IPS-20b (cell line): ENCODE measurements around the gene HOXA4.

Source experiments
- H3K27ac ChIP-seq: one replicate; pipeline ENCODE4 v1.5.1; 2013; ENCODE audit warnings: low read length
- H3K27me3 ChIP-seq: 2 replicates; pipeline ENCODE4 v1.6.1; 2013; ENCODE audit warnings: mild to moderate bottlenecking, low read length, inconsistent platforms; ENCODE audit not compliant: insufficient read depth
- H3K36me3 ChIP-seq: 2 replicates; pipeline ENCODE4 v1.6.1; 2013; ENCODE audit warnings: low read depth, mild to moderate bottlenecking, inconsistent platforms, low read length, moderate library complexity; ENCODE audit not compliant: insufficient read depth
- H3K4me1 ChIP-seq: 2 replicates; pipeline ENCODE4 v1.6.1; 2013; ENCODE audit warnings: mild to moderate bottlenecking, control low read depth, inconsistent platforms, low read length, moderate library complexity; ENCODE audit not compliant: insufficient read depth
- H3K4me3 ChIP-seq: 2 replicates; pipeline ENCODE4 v1.5.1; 2013; ENCODE audit warnings: mild to moderate bottlenecking, low read length, inconsistent platforms
- H3K9ac ChIP-seq: 2 replicates; pipeline ENCODE4 v1.6.1; 2013; ENCODE audit warnings: low read depth, mild to moderate bottlenecking, inconsistent platforms, low read length, moderate library complexity
- H3K9me3 ChIP-seq: 2 replicates; pipeline ENCODE4 v1.6.1; 2013; ENCODE audit warnings: mild to moderate bottlenecking, low read depth, low read length, inconsistent platforms; ENCODE audit not compliant: insufficient read depth

HOXA4 gene

DNA sequence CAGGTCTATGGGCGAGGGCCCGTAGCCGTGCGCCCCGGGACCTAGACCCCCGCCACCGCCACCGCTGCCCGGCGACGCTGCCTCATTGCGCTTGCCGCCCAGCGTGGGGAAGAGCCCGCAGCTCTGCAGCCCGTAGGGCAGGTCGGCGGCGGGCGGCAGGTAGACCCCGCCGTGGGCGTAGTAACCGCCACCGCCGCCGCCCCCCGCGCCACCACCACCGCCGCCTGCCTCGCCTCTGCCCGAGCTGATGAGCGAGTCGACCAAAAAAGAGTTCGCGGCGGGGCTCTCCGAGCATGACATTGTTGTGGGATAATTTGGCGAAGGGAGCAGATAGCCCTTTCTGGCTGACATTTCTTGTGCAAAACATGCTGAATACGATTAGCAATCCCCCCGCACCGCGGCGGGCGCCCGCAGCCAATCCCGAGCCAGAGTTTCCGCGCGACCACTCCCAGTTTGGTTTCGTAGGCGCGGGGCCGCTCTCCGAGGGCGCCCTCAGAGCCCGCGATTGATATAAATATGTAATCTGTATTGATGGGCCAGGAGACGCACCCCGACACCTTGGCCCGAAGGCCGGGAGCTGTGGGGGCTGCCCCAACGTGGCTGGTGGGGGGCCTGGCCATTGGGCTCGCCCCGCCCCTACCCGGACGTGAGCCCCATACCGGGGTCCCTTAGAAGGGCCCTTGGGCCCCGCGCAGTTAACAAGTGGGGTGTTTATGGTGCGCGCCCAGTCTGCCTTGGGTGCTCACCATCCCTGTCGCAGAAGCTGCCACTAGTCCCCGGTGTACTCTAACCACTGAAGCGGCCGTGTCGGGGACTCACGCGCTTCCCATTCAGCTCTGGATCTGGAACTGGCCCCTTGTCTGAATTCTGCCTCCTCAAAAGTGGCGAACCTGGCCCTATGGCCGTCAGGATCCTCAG lies 43.7 kb upstream of the HOXA4 start, which contains the start of gene HOXA10:
TSS of gene HOXA10 (minus strand) at position 365 of the 918 bp plus-strand sequence. CDS start at position 351, 14 bp downstream.
- Histone ChIP-seq H3K9me3 (peaks cover 16% of the 10 kb centered on the region), H3K9ac (no peak within 1 kb of the TSS), H3K4me1 (no peaks in the 10 kb centered on the region), H3K36me3 (no peaks in the 10 kb centered on the region), H3K4me3 (no peak within 1 kb of the TSS), H3K27ac (no peak within 1 kb of the TSS), H3K27me3 (peaks cover 100% of the 10 kb centered on the region)

DNA sequence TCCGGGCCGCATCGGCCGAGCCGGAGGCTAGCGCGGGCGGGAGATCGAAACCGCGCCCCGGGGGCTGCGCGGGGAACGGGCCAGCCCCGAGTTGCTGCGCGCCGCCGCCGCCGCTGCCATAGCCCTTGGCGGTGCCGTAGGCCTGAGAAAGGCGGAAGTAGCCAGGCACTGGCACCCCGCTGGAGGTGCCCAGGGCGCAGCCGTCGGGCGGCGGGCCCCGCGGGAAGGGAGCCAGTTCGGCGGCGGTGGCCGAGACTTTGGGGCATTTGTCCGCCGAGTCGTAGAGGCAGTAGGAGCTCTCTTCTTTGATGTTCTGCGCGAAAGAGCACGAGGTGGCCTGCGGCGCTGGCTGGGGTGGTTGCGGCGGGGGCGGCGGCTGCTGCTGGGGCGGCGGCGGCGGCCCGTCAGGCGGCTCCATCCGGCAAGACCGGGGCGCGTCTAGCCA lies 43.0 kb upstream of the HOXA4 start:
- Histone ChIP-seq H3K4me3 (no peak overlapping the region), H3K27me3 (peaks cover 100% of the 10 kb centered on the region), H3K9me3 (peaks cover 16% of the 10 kb centered on the region), H3K9ac (no peak overlapping the region), H3K4me1 (no peaks in the 10 kb centered on the region), H3K36me3 (no peaks in the 10 kb centered on the region), H3K27ac (no peak overlapping the region)

DNA sequence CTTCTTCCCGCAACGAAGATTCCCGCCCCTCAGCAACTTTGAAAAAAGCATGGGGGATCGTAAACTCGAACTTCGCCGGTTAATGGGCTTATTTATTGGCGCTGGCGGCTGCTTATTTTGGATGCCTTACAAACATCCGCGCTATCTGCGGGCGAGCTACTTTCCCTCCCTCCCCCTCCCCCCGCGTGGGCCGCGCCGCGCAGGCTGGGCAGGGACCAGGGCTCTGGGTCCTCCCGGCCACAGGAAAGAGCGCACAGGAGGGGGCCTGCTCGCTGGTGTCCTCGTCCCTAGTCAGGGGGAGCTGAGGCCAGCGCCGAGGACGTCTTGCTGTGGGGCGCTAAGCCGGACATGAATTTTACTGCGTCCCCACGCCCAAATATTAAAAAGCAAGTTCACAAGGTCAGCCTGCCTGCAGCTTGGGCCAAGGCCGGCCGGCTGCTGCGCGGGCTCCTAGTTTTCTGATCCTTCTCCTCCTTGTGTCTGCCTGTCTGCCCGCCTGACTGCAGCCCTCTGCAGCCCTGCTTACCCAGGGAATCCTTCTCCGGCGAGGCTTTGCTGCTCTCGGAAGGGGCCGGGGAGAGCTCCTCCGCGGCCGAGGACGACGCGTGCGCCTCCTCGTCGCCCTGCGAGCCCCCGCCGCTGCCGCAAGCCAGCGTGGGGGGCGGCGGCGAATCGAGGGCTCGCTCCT lies 42.4 kb upstream of the HOXA4 start:
- Histone ChIP-seq H3K4me3 (no peak overlapping the region), H3K9ac (no peak overlapping the region), H3K9me3 (peaks cover 18% of the 10 kb centered on the region), H3K4me1 (no peaks in the 10 kb centered on the region), H3K27ac (no peak overlapping the region), H3K27me3 (peaks cover 100% of the 10 kb centered on the region), H3K36me3 (no peaks in the 10 kb centered on the region)

DNA sequence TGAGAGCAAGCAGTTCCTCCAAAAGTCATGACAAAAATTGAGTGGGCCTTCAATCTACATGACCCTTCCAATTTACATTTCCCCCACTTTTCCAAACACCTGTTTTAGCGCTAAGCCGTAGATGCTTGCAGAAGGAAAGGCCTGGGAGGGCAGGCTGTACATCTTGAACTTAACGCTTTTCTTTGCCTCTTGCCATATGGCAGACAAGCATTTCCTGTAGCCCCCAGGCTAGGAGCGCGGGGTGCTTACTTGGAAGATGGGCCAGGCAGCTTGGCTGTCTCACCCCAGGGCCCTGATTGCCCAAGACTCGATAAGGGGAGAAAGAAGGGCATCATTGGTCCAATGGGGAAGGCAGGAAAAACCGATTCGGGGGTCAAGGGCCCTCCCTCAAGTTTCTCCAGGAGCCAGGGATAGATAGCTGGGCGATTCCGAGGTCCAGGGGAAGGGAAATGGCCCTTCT lies 41.8 kb upstream of the HOXA4 start:
- Histone ChIP-seq H3K27ac (no peak overlapping the region), H3K36me3 (no peaks in the 10 kb centered on the region), H3K9me3 (peaks cover 22% of the 10 kb centered on the region), H3K4me3 (no peak overlapping the region), H3K9ac (no peak overlapping the region), H3K27me3 (peaks cover 100% of the 10 kb centered on the region), H3K4me1 (no peaks in the 10 kb centered on the region)

- Histone ChIP-seq H3K9me3 (peaks cover 23% of the 10 kb centered on the region), H3K27me3 (peaks cover 100% of the 10 kb centered on the region), H3K4me3 (no peak overlapping the region), H3K4me1 (no peaks in the 10 kb centered on the region), H3K27ac (no peak overlapping the region), H3K9ac (no peak overlapping the region), H3K36me3 (no peaks in the 10 kb centered on the region)
Observed at GRCh38 chr7:27171637-27172314, 41.2 kb upstream of the HOXA4 start.

- Histone ChIP-seq H3K36me3 (no peaks in the 10 kb centered on the region), H3K27me3 (peaks cover 100% of the 10 kb centered on the region), H3K9me3 (peaks cover 28% of the 10 kb centered on the region), H3K4me1 (no peaks in the 10 kb centered on the region), H3K27ac (no peak overlapping the region), H3K4me3 (no peak overlapping the region), H3K9ac (no peak overlapping the region)
Observed at GRCh38 chr7:27171325-27171636, 40.7 kb upstream of the HOXA4 start.

GRCh38 chr7:27170426-27171324 lies 40.1 kb upstream of the HOXA4 start:
- peaks cover 28% of the 10 kb centered on the region for H3K9me3 ChIP-seq
- peaks cover 100% of the 10 kb centered on the region for H3K27me3 ChIP-seq
- H3K9ac ChIP-seq, result no peak overlapping the region
- H3K4me3 ChIP-seq, result no peak overlapping the region
- no peak overlapping the region for H3K27ac ChIP-seq
- no peaks in the 10 kb centered on the region for H3K4me1 ChIP-seq
- no peaks in the 10 kb centered on the region for H3K36me3 ChIP-seq

GRCh38 chr7:27169658-27170425 lies 39.3 kb upstream of the HOXA4 start:
- Histone ChIP-seq H3K27me3 (peaks cover 100% of the 10 kb centered on the region), H3K4me1 (no peaks in the 10 kb centered on the region), H3K9me3 (peaks cover 27% of the 10 kb centered on the region; the same call in 1 of the 2 replicates), H3K9ac (no peak overlapping the region), H3K4me3 (no peak overlapping the region), H3K36me3 (no peaks in the 10 kb centered on the region), H3K27ac (no peak overlapping the region)

GRCh38 chr7:27168265-27168947 lies 37.8 kb upstream of the HOXA4 start:
- Histone ChIP-seq H3K9ac (no peak overlapping the region), H3K4me1 (no peaks in the 10 kb centered on the region), H3K27ac (no peak overlapping the region), H3K36me3 (no peaks in the 10 kb centered on the region), H3K9me3 (peaks cover 34% of the 10 kb centered on the region; the same call in 1 of the 2 replicates), H3K27me3 (peaks cover 100% of the 10 kb centered on the region), H3K4me3 (no peak overlapping the region)

DNA sequence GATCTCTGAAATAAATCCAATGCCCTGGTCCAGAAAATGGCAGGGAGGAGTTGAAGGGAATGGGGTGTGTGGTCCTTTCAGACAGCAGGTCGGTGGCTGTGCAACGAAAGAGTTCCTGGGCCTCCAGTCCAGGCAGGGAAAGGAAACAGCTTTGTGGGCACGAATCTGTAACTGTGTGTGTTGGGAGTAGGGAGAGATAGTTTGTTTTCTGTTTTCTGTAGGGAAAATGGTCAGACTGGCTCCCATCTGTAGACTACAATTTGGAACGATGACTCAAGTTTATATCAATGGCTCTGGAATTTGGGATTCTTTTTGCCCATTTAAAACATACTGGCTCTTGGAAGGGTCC lies 37.3 kb upstream of the HOXA4 start:
- Histone ChIP-seq H3K9ac (no peak overlapping the region), H3K9me3 (peaks cover 34% of the 10 kb centered on the region; the same call in 1 of the 2 replicates), H3K27ac (no peak overlapping the region), H3K4me3 (no peak overlapping the region), H3K27me3 (peaks cover 100% of the 10 kb centered on the region), H3K4me1 (no peaks in the 10 kb centered on the region), H3K36me3 (no peaks in the 10 kb centered on the region)
